ENCODE results near the gene AGBL4.

Gene AGBL4

GRCh38 chr1:48627486-48627885 lies 1396.3 kb downstream of the AGBL4 start:
- no peak for DNase-seq

GRCh38 chr1:48619539-48619938 lies 1404.2 kb downstream of the AGBL4 start:
- no peak for DNase-seq

GRCh38 chr1:48617252-48617651 lies 1406.5 kb downstream of the AGBL4 start:
- DNase-seq, result no peak

GRCh38 chr1:48616710-48617109 lies 1407.0 kb downstream of the AGBL4 start:
- DNase-seq, result no peak

DNA sequence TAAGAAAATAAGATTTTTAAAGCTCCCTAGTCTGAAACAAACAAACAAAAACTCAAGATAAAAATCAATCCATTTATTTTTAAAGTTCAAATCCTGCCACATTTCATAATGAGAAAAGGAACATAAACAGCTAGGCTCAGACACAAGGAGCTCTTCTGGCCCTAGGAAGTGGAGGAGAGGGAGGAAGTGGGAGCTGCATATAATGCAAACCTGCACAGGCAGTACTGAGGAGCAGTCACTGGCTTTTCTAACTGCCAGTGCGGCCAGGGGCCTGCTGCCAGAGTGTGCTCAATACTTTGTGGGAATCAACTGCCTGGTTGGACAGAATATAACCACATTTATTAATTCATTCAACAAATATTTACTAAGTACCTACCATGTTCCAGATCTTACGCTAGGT lies 1411.9 kb downstream of the AGBL4 start:
- DNase-seq, result no peak

DNA sequence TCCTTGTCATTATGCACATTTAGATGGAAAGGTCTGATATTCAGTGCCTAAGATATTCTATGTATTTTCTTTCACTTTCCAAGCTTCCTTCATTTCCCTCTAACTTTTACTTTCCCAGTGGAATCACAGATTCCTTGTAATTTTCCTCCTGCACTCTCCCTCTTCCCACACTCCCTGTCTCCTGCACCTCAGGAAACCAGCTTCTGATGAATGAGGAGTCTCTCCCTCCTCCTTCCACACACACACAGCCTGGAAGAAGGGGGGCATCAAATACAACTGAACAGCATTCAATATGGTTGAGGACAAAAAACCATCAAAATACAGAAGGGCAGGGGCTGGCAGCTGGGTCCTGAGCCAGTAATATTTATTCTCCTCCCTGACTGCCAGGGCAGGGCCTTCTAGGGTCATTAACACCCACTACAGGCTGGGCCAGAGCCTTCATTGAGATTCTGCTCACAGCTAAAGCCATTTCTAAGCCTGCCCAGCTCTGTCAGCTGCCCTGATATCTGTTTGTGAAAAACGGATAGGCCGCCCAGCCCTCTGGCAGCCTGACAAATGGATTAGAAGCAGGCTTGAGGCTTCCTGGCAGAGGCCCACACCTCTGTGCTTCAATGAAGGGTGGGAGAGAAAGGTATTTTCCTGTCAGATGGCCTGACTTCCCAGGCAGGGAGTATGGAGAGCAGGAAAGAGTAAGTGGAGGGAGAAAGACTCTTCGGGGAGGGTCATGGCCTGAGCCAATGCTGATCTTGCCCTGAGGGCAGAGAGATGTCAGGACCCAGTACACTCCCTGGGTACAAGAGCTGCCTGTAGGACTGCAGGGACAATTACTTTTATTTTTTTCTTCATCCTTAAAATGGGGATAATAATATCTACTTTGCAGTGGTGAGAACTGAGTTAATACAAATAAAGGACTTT lies 1412.9 kb downstream of the AGBL4 start:
- DNase-seq, result no peak

- no peak for DNase-seq
These were observed 1414.9 kb downstream of the AGBL4 start for GRCh38 chr1:48608882-48609281.

DNA sequence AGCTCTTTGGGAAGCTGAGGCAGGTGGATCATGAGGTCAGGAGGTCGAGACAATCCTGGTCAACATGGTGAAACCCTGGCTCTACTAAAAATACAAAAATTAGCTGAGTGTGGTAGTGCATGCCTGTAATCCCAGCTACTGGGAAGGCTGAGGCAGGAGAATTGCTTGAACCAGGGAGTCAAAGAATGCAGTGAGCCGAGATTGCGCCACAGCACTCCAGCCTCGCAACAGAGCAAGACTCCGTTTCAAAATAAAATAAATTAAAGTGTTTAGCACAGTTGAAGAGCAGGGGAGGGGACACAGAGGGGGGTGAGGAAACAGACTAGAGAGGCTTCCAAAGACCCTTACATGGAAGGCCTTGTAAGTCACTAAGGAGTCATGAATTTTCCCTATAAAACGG lies 1420.5 kb downstream of the AGBL4 start:
- DNase-seq, result no peak

DNA sequence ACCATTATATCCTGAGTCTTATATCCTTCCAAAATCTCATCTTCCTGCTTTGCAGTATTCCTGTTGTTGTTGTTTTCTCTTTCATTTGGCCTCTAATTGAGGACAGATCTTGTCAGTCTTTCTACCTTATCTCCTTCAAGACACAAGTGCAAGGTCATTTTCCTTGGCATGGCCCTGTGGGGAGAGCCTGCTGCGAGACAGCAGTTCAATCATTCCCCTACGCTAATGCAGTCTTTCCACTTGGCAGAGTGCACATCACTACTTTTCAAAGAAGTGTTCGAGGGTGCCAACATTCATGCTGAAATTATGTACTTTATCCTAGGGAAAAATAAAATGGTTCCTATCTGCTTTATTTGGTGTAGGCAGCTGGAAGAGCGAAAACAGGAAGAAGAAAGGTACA lies 1421.4 kb downstream of the AGBL4 start:
- DNase-seq, result no peak

- no peak for DNase-seq
These were observed 1423.6 kb downstream of the AGBL4 start for GRCh38 chr1:48600182-48600581.

DNA sequence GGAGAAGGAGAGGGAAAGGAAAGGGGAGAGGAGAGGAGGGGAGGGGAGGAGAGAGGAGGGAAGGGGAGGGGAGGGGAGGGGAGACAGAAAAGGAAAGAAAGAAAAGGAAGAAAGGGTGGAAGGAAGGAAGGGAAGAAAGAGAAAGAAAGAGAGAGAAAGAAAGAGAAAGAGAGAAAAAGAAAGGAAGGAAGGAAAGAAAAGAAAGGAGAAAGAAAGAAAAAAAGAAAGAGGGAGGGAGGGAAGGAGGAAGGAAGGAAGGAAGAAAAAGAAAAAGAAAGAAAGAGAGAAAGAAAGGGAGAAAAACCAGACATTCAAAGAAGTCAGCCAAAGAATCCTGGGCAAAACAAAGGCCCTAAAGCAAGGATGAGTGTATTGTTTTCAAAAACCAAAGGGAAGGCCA lies 1426.1 kb downstream of the AGBL4 start:
- no peak for DNase-seq

- no peak for DNase-seq
These were observed 1427.7 kb downstream of the AGBL4 start for GRCh38 chr1:48596046-48596445.

- no peak for DNase-seq
These were observed 1428.1 kb downstream of the AGBL4 start for GRCh38 chr1:48595613-48596012.

GRCh38 chr1:48592330-48592729 lies 1431.4 kb downstream of the AGBL4 start:
- DNase-seq, result no peak

DNA sequence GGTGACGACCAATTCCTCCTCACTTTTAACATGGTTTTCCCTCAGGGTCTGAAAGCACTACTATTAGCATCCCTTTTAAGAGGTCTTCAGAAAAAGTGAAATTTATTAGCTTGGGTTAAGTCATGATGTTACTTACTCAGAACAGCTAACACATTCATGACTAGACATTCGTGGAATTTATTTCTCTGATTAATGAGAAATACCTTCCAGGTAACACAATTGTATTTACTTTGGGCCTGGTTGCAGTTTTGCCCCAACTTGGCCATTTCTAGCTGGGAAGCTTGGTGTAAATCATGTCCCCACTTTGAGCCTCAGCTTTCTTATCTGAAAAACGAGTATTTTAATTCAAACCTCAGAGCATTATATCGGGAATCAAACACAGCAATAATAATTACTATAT lies 1432.6 kb downstream of the AGBL4 start:
- DNase-seq, result no peak

- no peak for DNase-seq
These were observed 1435.7 kb downstream of the AGBL4 start for GRCh38 chr1:48588061-48588460.

DNA sequence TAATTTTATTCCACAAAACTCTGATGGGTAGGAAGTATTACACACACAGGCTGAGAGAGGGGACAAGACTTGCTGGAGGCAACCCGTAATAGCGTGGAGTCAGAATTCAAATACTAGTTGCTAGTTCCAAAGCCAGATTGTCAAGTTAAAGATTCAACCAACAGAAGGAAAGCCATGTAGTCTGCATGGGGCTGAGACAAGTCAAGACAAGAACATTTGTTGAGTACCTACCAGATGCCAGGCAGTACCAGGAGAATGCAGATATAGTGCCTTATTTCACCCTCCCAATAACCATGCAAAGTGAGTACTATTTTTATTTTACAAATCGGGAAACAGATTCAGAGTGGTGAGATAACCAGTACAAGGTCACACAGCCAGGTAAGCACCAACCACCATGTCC lies 1441.3 kb downstream of the AGBL4 start:
- no peak for DNase-seq

- DNase-seq, result no peak
These were observed 1442.5 kb downstream of the AGBL4 start for GRCh38 chr1:48581270-48581669.

- no peak for DNase-seq
These were observed 1447.2 kb downstream of the AGBL4 start for GRCh38 chr1:48576565-48576964.

GRCh38 chr1:48572646-48573258 lies 1451.0 kb downstream of the AGBL4 start:
- DNase-seq, result no peak

GRCh38 chr1:48572134-48572533 lies 1451.6 kb downstream of the AGBL4 start:
- DNase-seq, result no peak

GRCh38 chr1:48571303-48571987 lies 1452.3 kb downstream of the AGBL4 start:
- DNase-seq, result no peak

- DNase-seq, result no peak
These were observed 1453.2 kb downstream of the AGBL4 start for GRCh38 chr1:48570568-48570967.

DNA sequence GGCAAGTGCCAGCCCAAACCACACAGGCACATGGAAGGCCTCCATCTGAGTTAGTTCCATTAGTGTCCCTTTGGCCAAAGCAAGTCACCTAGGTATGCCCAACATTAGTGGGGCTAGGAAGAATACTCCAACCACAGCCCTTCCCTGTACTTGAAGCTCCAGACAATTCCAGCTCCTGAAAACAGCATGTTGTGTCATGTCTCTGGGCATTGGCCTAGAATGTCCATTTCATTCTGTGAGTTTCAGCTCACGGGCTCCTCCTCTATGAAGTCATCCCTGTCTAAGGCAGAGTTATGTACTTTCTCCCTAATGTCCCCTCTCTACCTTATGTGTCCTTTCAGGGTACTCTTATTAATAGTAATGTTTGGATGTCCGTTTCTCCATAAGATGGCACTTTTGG lies 1455.3 kb downstream of the AGBL4 start:
- no peak for DNase-seq

All from stimulated activated naive CD4-positive, alpha-beta T cell treated with Interleukin-2 at 50 U/mL for 16 hours (primary cell).